HG03354 (cell line): ENCODE results near the gene NUP210L.
"Not testable (repeated sequence)": the region's sequence is repeated elsewhere in the genome, so short reads cannot be mapped to it uniquely, and the experiment has no call there.

Experiments used
- ATAC-seq: cut with Tn5 transposase; IDR thresholded peaks from one replicate; pipeline ENCODE4 v1.9.1; 2021; ENCODE audit warnings: mild to moderate bottlenecking; ENCODE audit not compliant: unreplicated experiment, poor library complexity, severe bottlenecking

The NUP210L gene

DNA sequence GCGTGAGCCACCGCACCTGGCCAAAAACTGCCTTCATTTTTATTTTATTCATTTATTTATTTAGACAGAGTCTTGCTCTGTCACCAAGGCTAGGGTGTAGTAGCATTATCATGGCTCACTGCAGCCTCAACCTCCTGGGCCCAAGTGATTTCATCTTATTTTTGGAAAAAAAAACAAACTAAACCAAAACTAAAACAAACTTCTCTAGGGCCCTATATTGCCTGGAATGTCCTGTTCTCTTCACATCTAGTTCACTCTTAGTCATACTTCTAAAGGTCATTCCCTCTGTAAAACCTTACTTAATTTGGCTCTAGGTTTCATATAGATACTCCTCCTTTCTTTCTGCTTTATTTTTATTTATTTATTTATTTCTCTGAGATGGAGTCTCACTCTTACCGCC lies 148.7 kb downstream of the NUP210L start:
- ATAC-seq = no peak

DNA sequence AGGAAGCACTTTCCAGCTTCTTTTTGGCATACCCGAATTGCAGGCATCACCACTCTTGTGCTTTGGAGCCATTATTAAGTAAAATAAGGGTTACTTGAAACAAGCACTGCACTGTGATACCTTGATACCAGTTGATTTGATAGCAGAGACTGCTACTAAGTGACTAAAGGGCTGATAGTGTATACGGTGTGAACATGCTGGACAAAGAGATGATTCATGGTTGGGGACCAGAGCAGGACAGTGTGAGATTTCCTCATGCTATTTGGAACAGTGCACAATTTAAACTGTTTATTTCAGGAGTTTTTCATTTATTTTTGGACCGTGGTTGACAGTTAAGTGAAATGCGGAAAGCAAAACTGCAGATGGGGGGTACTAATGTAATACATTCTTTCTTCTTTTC lies 154.5 kb downstream of the NUP210L start:
- no peak for ATAC-seq

DNA sequence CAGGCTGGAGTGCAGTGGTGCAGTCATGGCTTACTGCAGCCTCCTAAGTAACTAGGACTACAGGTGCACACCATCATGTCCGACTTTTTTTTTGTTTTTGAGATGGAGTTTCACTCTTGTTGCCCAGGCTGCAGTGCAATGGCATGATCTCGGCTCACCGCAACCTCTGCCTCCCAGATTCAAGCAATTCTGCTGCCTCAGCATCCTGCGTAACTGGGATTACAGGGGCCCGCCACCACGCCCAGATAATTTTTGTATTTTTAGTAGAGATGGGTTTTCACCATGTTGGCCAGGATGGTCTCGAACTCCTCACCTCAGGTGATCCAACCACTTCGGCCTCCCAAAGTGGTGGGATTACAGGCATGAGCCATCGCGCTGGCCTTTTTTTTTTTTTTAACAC lies 158.0 kb downstream of the NUP210L start:
- not testable (repeated sequence) for ATAC-seq

DNA sequence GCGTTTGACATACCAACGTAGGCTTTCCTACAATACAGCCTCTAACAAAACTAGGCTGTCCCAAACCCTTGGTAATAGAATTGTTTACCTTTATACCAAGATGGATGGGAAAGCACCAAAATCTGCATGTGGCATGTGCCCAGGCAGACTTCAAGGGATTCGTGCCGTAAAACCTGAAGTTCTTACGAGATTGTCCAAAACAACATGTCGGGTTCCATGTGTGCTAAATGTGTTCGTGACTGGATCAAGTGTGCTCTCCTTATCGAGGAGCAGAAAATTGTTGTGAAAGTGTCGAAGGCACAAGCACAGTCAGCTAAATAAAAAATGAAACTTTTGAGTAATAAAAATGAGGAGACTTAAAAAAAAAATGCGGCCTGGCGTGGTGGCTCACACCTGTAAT lies 159.2 kb downstream of the NUP210L start:
- no peak for ATAC-seq

DNA sequence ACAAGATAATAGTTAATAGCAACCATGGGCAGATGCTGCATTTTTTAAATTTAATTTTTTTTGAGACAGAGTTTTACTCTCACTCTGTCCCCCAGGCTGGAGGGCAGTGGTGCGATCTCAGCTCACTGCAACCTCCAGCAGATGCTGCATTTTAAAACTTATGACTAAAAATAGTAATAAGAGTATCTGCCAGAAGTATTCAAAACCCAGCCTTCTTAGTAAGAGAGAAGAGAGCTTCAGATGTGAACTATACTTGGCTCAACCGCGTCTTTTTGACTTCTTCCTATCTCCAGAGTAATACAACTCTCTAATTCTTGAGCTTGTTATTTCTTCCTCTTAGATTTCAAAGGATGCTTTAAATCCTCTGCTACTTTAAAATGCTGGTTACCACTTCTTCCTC lies 159.7 kb downstream of the NUP210L start:
- no peak for ATAC-seq

DNA sequence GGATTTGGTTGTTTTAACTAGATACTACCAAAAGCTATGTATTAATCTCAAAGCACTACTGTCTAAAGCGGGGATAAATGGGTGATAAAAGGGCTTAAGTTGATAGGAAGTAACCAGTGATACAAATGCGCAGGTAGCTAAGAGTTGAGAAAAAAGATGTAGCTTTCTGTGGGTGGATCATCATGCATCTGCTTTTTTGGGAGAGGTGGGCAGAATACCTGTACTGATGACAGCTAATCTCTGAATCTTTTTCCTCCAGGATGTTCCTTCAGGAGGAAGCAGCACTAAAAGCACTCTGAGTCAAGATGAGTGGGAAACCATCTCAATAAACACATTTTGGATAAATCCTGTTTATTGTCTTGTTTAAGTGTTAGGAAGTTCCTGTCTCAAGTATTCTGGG lies 163.1 kb downstream of the NUP210L start:
- no peak for ATAC-seq

DNA sequence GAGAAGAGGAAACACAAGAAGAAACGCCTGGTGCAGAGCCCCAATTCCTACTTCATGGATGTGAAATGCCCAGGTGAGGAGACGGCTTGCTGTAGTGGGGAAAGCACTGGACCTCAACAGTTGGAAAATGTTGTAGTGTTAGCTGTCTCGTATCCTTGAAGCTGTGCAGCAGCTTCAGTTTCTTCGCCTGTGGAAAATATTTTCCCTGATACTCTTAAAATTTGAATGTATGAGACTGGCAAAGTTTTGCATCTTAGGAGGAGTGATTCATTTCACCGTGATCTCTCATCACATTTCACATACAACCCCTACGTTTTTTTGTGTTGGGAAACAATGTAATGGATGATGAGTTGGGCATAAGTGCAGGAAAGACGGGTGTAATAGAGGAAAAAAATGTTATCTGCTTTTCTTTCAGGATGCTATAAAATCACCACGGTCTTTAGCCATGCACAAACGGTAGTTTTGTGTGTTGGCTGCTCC lies 163.7 kb downstream of the NUP210L start:
- no peak for ATAC-seq

DNA sequence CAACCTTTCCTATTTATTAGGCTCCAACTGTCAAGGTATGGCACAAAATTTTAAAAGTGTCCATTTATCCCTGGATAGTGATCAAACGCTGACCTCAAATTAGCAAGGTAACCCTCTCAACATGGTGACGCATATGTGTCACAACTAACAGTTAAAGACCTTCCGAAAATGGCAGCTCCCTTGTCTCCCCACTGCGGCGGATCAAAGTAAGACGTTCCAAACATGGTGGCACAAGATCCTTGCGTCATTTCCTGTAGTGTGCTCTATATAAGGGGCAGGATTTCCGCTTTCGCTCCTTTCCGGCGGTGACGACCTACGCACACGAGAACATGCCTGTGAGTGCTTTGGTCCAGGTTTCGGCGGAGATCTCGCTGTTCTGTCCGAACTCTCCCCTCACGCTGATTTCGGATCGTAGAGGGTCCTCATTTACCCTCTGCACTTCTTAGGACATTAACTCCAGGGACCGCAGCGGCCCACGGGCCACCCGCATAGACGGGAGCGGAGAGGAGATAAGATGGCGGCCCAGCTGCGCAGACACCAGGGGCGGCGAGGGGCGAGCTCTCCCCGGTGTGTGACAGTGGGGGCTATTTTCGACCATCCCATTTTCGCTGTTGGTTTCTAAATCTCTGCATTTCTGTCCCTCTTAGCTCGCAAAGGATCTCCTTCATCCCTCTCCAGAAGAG lies 164.3 kb downstream of the NUP210L start, which contains the start of gene RPS27:
Gene RPS27, plus strand, starts transcription at position 295 of the 683 bp plus-strand sequence. Its CDS starts 35 bp downstream, at position 330.
- peak; percentile 79 for ATAC-seq

DNA sequence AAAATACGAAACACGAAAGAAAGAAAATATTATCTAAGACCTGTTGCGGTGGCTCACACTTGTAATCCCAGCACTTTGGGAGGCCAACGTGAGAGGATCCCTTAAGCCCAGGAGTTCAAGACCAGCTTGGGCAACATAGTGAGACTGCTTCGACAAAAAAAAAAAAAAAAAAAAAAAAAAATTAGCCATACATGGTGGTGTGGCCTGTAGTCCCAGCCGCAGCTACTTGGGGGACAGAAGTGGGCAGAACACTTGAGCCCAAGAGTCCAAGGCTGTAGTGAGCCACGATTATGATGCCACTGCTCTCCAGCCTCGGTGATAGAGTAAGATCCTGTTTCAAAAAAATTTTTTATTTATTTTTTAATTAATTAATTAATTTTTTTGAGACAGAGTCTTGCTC lies 167.3 kb downstream of the NUP210L start:
- ATAC-seq = no peak

DNA sequence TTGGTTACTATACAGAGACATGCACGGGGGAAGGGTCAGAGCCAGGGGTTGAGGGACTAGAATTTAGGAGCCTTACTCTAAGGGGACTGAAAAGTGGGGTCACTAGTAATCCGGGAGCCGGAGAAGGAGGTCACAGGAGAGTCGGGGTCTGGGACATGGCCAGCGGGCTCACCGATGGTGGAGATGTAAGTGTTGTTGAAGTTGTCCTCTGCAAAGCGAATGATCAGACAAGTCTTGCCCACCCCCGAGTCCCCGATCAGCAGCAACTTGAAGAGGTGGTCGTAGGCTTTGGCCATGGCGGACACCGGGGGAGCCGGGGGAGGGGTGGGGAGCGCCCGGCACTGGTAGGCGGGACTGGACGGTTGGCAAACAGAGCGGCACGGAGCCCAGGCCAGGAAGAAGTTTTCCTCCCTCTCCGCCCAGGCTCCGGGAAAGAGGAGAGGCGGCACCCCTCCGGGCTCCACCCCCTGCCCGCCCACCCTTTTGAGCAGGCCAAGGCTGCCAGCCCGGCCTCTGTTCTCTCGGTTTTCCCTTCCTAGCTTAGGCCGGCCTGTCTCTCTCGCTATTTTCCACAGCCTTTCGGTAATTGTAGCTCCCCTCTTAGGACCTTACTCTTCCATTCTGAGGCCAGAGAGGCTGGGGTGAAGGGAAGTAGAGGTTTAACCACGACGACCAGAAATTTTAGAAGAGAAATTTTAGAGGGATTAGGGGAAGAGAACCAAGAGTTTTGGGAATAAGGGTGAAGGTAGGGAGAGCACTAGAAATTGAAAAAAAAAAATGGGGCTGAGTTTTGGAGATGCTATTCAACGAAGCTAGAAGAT lies 168.7 kb downstream of the NUP210L start, which contains the start of gene RAB13:
Gene RAB13, minus strand, starts transcription at position 399 of the 821 bp plus-strand sequence. Its CDS starts 103 bp downstream, at position 296.
- ATAC-seq = no peak

DNA sequence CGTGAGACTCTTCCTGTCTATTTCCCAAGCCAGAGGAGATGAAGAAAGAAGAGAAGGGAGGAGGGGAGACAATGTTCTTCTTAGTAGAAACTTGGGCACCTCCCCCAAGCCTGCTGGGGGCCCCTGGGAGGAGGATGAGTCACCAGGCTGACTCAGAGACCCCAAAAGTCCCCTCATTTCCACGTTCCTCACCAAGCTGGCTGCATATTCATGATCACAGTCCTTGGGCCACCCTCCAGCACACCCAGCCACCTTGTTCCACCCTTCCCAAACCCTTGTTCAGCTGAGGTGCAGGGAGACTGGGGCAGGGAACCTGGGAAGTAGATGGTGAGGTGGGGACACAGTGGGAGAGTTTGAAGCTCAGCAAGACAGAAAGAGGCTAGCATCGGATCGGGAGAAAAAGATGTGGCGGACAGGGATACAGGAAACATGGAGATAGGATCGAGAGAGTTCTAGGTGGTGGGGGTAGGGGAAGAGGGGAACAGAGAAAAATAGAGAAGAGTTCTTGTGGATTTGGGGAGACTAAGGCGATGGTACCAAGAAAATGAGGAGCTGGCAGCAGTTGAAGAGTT lies 169.4 kb downstream of the NUP210L start:
- no peak for ATAC-seq

DNA sequence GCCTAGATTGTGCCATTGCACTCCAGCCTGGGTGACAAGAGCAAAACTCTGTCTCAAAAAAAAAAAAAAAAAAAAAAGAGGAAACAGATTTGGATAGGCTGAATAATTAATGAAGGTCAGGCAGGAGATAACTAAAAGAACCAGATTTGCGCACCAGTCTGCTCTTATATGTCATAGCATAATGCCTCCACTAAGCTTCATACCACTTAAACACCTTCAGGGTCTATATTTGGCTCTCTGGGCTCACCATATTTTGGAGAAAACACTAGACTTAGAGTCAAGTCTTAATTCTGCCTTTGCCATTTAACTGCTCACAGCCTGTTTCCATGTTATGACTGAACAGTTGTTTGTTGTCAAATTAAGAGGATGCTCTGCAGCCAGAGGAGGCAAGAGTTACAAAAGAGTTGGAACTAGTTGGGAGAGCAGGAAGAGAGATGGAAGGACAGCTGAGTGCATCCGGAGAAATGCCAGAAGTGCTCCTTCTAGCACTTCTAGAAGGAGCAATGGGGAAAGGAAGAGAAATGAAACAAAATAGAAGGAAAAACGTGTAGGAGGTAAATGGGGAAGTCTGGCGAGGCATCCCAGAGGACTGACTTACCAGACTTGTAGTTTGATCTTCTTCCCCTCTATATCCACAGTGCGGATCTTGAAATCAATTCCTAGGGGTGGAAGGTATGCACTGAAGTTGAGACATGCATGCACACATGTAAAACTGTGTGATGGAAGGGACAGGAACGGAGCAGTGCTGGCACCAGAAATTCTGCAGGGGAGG lies 170.6 kb downstream of the NUP210L start:
- ATAC-seq = no peak

DNA sequence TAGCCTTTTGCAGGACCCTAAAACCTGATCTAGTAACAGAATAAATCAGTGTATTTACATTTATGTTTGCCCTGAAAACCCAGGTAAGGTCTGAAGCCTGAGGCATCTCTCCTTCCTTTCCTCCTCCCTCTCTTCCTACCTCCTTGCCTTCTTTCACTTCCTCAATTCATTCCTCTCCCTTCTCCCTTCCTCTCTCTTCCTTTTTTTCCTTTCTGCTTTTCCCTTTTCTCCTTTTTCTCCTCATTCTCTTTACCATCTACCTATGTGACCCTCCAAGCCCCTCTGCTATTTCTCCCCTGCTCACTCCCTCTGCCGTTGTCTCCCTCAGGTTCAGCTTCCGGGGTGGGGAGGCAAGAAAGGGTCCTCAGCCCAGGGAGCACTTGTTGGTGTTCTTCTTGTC lies 173.1 kb downstream of the NUP210L start:
- ATAC-seq = not testable (repeated sequence)

DNA sequence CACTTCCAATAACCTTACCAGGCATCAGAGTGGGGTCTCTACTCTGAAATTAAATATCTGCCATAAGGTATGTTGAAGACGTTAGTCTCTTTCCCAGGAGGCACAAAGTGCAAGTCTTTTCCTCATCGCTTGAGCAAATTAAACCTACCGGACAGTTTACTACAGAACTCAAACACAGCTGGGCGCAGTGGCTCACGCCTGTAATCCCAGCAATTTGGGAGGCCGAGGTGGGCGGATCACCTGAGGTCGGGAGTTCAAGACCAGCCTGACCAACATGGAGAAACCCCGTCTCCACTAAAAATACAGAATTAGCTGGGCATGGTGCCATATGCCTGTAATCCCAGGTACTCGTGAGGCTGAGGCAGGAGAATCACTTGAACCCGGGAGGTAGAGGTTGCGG lies 175.8 kb downstream of the NUP210L start:
- not testable (repeated sequence) for ATAC-seq

DNA sequence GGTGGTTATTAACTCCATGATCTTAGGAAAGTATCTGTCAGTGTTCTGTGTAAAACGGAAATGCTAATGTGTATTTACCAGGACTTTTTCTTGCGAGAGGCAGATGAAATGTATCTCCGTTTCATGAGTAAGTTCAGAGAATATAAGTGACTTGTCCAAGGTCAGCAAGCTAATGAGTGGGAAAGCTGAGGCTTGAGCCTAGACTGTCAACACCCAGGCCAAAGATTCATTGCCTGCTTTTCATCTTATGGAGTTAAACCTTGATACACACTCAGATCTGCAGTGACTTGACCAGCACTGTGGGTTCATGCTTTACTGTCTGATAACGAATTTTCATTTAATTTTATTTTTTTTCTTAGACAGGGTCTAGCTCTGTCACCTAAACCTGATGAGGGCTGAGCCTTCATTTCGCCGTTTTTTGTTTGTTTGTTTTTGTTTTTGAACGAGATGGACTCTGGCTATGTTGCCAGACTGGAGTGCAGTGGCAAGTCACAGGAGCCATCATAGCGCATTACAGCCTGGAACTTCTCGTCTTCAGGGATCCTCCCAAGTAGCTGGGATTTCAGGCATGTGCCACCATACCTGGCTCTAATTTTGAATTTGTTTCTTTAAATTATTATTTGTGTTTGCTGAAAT lies 176.5 kb downstream of the NUP210L start:
- ATAC-seq = no peak

DNA sequence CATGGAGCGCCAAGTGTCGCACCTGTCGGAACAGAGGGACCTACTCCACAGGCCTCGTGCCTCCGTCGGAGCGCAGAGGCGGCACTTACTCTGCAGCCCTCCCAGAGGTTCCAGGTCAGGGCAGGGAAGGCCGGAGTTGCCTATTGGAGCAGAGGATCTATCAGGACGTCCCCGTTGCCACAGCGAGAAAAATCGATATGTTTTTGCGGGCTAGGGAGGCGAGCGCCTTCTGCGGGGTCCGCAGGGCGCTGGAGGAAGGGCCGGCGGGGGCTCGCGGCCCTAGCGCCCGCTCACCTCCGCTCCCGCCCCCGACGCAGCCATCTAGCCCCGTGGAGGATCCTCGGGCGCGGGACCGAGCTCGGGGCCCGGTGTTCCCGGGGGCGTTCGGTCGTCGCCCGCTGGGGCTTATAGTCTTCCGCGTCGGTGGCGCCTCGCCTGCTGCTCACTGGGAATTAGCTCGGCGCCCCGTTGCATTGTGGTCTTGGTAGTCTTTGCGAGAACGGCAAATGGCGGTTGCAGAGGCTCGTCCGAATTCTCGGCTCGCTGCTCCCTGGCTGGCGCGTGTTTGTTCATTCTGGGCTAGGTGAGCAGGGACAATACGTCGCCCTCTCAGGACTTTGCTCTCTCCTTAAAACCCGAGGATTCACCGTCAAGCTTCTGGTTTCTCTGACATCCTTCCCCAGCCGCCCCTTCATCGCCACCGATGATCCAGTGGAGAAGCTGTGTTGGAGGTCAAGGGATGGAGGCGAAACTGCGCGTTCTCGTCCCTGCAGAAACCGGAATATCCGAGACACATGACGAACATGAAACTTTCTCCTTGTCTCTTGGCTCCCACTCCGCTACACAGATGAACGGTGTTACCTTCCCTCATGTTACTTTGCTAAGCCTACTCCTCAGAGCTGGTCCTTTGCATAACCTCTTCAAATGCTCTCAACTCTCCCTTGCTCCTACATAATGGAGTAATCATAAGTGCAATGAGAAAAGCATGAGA lies 177.3 kb downstream of the NUP210L start, which contains the start of gene JTB:
Gene JTB, minus strand, starts transcription at position 425 of the 991 bp plus-strand sequence. Its CDS starts 422 bp downstream, at position 3.
- ATAC-seq = peak; percentile 80

DNA sequence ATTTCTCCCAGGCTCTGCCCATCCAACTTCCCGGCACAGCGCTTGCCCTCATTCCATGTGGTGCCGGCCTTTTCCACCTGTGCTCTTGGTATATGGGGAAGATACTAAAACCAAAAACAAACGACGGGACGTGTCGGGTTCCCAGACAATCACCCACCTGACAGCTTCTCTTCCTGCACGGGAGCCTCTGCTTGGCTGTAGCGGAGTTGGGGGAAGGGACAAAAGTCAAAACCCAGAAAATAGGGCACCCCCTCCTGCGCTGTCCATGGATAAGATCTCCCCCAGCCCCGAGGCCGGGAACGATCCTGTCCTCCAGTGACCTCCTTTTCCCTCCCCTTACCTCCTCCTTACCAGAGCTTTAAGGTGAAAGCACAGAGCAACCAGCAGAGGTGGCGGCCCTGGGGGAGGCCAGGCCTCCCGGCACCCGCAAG lies 178.0 kb downstream of the NUP210L start:
- no peak for ATAC-seq

DNA sequence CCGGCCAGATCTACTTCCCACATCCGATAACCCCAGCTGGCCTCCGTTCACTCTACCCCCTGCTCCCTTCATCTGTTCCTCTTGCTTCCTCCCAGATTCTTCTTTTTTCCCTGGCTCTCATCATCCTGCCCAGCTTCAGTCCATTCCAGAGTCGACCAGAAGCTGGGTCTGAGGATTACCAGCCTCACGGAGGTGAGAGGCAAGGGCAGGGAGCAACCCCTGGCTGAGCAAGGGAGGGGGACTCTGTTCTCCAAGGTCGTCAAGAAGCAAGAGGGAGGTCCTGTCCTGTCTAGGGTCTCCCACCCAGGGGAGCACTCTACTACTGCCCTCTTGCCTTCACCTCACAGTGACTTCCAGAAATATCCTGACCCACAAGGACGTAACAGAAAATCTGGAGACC lies 181.3 kb downstream of the NUP210L start:
- no peak for ATAC-seq
